22Rv1 (cell line): ENCODE measurements around the gene FANK1.
"Not testable (repeated sequence)": the region's sequence is repeated elsewhere in the genome, so short reads cannot be mapped to it uniquely, and the experiment has no call there.

Experiments used
- H3K27ac ChIP-seq: fragments of 450-650 bp; 2 replicates; pipeline ENCODE4 v1.5.1; 2017
- CTCF ChIP-seq: fragments of 450-650 bp; IDR thresholded peaks from 2 replicates; pipeline ENCODE4 v1.5.1; 2017; ENCODE audit warnings: mild to moderate bottlenecking
- ZFX ChIP-seq: fragments of 450-650 bp; IDR thresholded peaks from 2 replicates; pipeline ENCODE4 v1.6.1; 2017; ENCODE audit warnings: antibody characterized with exemption, borderline replicate concordance

FANK1 gene

DNA sequence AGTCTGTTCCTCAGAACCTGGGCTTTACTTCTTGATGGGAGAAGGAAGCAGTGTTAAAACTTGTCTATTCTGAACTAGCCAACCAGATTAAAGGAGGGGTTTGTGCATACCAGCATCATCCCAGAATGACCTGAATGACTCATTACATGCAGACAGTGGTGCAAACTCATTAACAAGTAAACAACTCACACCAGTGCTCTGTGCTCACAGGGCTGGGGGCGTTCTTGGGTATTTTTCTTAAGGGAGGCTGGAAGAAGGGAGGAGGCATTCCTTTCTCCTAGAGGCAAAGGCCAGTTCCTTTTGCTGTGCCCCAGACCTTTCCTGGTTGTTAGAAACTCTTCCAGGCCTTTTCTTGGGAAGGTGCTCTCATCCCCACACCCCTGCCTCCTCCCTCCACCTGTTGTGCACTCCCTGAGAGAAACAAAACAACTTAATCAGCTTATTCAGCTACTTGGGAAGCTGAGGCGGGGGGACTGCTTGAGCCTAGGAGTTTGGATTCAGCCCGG is 6.8 kb downstream of the FANK1 start:
- H3K27ac ChIP-seq = not testable (repeated sequence)

DNA sequence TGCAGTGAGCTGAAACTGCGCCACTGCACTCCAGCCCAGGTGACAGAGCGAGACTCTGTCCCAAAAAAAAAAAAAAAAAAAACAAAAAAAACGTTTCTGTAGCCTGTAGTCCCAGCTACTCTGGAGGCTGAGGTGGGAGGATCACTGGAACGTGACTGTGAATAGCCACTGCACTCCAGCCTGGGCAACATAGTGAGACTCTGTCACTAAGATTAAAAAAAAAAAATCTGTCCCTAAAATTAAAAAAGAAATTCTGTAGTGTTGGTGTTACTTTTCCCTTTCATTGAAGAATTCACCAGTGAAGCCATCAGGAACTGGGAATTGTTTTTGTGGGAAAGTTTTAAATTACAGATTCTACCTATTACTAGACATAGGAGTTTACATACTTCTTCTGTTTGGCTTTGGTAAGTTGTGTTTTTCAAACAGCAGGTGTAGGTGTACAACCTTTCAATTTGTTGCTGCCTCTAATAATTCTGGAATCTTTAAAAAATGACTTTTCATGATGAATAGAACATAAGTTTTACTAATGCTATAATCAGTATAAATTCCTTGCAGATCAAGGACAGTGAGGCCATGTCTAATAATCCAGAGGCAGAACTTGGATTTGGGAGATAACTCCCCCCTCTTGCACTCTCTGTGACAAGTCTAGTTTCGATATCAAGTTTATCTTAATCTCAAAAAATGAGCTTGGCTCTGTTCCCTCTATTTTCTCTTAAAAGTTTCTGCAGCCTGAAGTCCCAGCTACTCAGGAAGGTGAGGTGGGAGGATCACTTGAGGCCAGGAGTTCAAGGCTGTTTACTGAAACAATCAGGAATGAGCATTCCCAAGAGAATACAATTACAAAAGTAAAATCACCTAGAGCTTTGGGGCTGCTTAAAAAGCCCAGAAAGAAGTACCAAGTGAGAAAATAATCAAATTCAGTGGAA is 9.0 kb downstream of the FANK1 start:
- not testable (repeated sequence) for H3K27ac ChIP-seq

GRCh38 chr10:125907598-125907997 is 11.2 kb downstream of the FANK1 start:
- H3K27ac ChIP-seq = not testable (repeated sequence)

DNA sequence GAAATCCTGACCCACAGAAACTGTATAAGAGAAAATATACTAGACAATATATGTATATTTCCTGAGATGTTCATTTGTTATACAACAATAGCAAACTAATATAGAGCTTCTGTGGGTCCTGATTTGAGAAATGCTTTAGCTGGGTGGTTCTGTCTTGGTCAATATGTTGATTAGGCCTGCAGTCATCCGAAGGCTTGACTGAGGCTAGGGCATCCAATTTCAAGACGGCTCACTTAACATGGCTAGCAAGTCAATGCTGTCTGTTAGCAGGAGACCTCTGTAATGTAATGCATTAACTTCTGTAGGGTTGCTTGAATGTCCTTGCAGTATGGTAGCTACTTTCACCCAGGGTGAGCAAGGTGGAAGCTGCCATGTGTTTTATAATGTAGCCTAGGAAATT is 12.4 kb downstream of the FANK1 start:
- not testable (repeated sequence) for H3K27ac ChIP-seq

- not testable (repeated sequence) for H3K27ac ChIP-seq
Observed at GRCh38 chr10:125909491-125909890, 13.1 kb downstream of the FANK1 start.

GRCh38 chr10:125911145-125911544 is 14.8 kb downstream of the FANK1 start:
- TF ChIP-seq CTCF = no peak
- TF ChIP-seq ZFX = no peak

GRCh38 chr10:125911990-125912389 is 15.6 kb downstream of the FANK1 start:
- peak overlapping the region; percentile 83 for H3K27ac ChIP-seq
- TF ChIP-seq ZFX = no peak
- TF ChIP-seq CTCF = no peak

More at GRCh38 chr10:125911145-125911544, 14.8 kb downstream of the FANK1 start:
- H3K27ac ChIP-seq = peak overlapping the region; percentile 83

GRCh38 chr10:125913277-125913676 is 16.9 kb downstream of the FANK1 start:
- peak overlapping the region; percentile 83 for H3K27ac ChIP-seq

GRCh38 chr10:125916977-125917376 is 20.6 kb downstream of the FANK1 start:
- TF ChIP-seq ZFX = no peak

DNA sequence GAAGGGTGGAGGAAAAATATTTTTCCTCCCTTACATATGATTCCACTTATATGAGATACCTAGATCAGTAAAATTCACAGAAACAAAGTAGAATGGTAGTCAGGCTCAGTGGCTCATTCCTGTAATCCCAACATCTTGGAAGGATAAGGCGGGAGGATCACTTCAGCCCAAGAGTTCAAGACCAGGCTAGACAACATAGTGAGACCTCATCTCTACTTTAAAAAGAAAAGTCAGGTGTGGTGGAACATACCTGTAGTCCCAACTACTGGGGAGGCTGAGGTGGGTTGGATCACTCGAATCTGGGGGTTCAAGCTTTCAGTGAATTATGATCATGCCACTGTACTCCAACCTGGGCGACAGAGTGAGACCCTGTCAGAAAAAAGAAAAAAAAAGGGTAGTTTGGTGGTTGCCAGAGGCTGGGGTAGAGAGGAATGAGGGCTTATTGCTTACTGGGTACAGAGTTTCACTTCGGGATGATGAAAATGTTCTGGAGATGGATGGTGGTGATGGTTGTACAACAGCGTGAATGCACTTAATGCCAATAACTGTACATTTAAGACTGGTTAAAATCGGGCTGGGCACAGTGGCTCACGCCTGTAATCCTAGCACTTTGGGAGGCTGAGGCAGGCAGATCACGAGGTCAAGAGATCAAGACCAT is 21.5 kb downstream of the FANK1 start:
- not testable (repeated sequence) for H3K27ac ChIP-seq

More at GRCh38 chr10:125916977-125917376, 20.6 kb downstream of the FANK1 start:
- H3K27ac ChIP-seq = no peak overlapping the region

DNA sequence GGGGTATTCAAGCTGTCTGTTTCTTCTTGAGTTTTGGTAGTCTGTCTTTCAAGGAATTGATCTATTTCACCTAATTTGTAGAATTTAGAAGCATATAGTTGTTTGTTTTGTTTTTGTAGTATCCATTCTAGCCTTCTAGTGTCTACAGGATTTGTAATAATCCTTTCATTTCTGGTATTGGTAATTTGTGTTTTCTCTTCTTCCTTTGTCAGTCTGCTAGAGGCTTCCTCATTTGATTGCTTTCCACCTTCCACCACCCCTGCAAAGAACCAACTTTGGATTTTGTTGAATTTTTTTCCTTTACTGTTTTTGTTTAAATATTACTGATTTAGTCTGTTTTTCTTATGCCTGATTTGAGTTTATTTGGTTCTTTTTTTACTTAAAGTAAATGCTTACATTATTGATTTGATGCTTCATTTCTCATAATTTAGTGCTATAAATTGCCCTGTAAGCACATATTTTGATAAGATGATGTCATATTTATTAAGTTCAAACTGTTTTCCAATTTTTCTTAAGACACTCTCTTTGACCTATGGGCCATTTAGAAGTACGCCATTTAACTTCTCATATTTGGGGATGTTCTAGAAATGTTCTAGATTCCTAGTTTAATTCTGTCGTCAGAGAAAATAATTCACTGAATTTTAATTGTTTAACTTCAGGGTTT is 25.4 kb downstream of the FANK1 start:
- H3K27ac ChIP-seq = not testable (repeated sequence)

DNA sequence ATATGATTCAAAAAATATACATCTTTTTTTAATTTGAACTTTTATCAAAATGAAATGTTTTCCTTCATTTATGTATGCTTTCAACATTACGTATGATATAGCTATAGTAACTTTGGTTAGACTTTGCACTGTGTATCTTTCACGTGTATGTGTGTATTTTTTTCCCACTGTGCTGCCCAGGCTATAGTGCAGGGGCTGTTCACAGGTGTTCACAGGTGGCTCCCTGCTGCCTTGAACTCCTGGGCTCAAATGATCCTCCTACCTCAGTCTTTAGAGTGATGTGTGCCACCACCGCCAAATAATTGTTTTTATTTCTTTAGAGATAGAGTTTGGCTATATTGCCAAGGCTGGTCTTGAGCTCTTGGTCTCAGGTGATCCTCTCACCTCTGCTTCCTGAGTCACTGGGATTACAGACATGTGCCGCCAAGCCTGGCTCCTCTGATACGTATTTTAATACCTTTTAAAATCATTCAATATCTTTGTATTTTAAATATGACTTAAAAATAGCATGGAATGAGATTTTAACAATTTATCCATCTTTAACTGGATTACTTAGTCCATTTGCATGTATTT is 29.0 kb downstream of the FANK1 start:
- no peak for TF ChIP-seq CTCF
- TF ChIP-seq ZFX = no peak
- no peak overlapping the region for H3K27ac ChIP-seq
